ENCODE measurements around the gene NET1.

Gene NET1

GRCh38 chr10:5396556-5397300 lies 15.6 kb upstream of the NET1 start:
- Histone ChIP-seq H2AFZ (no peak overlapping the region), H3K79me2 (no peaks in the 10 kb centered on the region), H3K36me3 (ENCODE audit: control insufficient read depth, insufficient read depth, low read length) (no peaks in the 10 kb centered on the region), H3K27ac (no peak overlapping the region), H3K4me1 (no peaks in the 10 kb centered on the region), H3K4me2 (ENCODE audit: low read length) (no peak overlapping the region), H3K4me3 (ENCODE audit: low read depth, low read length) (no peak overlapping the region), H3K9ac (no peak overlapping the region), H3K9me3 (ENCODE audit: control insufficient read depth, low read length) (no peaks in the 10 kb centered on the region), H3K27me3 (ENCODE audit: control insufficient read depth, insufficient read depth, low read length) (no peaks in the 10 kb centered on the region)
- TF ChIP-seq CTCF (IDR thresholded peaks at IDR 0.05) = no peak

DNA sequence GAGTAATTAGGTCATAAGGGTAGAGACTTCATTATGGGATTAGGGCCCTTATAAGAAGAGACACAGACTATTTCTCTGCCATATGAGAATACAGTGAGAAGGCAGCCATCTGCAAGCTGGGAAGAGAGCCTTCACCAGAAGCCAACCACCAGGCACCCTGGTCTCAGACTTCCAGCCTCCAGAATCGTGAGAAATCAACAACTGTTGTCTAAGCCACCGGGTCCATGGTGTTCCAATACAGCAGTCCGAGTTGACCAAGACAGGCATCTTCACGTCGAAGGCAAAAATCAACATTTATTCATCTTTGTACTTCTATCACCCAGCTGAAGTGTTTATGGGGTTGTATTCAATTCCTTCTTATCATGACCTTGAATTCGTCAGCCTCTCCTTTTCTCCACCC lies 13.0 kb upstream of the NET1 start:
- Histone ChIP-seq H3K79me2 (no peaks in the 10 kb centered on the region), H3K9ac (no peak overlapping the region), H3K27me3 (ENCODE audit: control insufficient read depth, insufficient read depth, low read length) (no peaks in the 10 kb centered on the region), H3K4me3 (ENCODE audit: low read depth, low read length) (no peak overlapping the region), H3K27ac (no peak overlapping the region), H3K4me1 (no peaks in the 10 kb centered on the region), H3K9me3 (ENCODE audit: control insufficient read depth, low read length) (no peaks in the 10 kb centered on the region), H3K4me2 (ENCODE audit: low read length) (no peak overlapping the region), H3K36me3 (ENCODE audit: control insufficient read depth, insufficient read depth, low read length) (no peaks in the 10 kb centered on the region), H2AFZ (no peak overlapping the region)
- TF ChIP-seq CTCF (IDR thresholded peaks at IDR 0.05) = no peak

DNA sequence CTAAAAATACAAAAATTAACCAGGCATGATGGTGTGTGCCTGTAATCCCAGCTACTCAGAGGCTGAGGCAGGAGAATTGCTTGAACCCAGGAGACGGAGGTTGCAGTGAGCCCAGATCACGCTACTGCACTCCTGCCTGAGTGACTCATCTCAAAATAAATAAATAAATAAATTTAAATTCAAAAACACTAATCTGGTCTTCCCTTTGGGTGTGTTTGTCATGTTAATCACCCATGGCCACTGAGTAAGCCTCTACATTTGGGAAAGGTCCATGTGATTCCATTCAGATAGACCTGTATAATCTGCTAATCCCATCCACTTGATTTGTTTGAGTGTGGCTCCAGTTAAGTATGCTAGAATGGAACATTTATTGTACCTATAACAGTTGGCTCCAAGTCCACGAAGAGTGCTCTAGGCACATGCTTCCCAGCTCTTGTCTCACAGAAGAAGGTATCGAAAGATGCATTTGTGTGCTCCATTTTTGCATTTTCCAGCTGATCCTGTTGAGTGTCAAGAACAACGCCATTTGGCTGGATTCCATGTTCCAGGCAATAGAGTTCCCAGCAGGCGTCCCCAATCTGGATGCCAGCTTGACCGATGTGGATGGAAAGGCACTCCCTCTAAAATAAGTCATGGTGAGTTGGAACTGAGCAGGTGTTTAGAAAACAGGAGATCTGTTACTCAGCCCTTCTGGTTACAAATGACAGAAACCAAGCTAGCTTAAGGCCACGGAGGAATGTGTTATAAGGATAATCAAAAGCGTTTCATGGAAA lies 11.7 kb upstream of the NET1 start:
- no peaks in the 10 kb centered on the region for H3K9me3 ChIP-seq (ENCODE audit: control insufficient read depth, low read length)
- H3K27ac ChIP-seq = no peak overlapping the region
- TF ChIP-seq CTCF (IDR thresholded peaks at IDR 0.05) = no peak
- H3K4me1 ChIP-seq = no peaks in the 10 kb centered on the region
- H3K79me2 ChIP-seq = no peaks in the 10 kb centered on the region
- no peak overlapping the region for H3K4me3 ChIP-seq (ENCODE audit: low read depth, low read length)
- H3K36me3 ChIP-seq (ENCODE audit: control insufficient read depth, insufficient read depth, low read length) = no peaks in the 10 kb centered on the region
- H3K4me2 ChIP-seq (ENCODE audit: low read length) = no peak overlapping the region
- H3K9ac ChIP-seq = no peak overlapping the region
- no peaks in the 10 kb centered on the region for H3K27me3 ChIP-seq (ENCODE audit: control insufficient read depth, insufficient read depth, low read length)
- no peak overlapping the region for H2AFZ ChIP-seq

DNA sequence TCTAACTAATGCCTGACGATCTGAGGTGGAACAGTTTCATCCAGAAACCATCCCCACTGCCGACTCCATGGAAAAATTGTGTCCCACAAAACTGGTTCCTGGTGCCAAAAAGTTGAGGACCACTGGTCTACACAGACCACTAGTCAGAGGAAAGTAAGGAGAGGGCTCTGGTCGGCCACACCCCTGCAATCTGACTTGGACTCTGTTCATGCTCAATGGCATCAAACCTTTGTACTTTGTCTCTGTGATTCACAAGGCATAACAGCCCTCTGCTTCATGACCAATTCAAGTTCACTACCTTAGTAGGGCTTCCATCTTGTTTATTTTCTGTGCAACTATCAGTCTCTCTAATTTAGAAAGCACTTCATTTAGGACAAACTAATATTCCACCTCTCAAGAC lies 9.6 kb upstream of the NET1 start:
- H2AFZ ChIP-seq = no peak overlapping the region
- H3K79me2 ChIP-seq = no peaks in the 10 kb centered on the region
- H3K4me3 ChIP-seq (ENCODE audit: low read depth, low read length) = no peak overlapping the region
- no peak overlapping the region for H3K27ac ChIP-seq
- no peaks in the 10 kb centered on the region for H3K27me3 ChIP-seq (ENCODE audit: control insufficient read depth, insufficient read depth, low read length)
- no peak overlapping the region for H3K4me2 ChIP-seq (ENCODE audit: low read length)
- H3K36me3 ChIP-seq (ENCODE audit: control insufficient read depth, insufficient read depth, low read length) = no peaks in the 10 kb centered on the region
- H3K9me3 ChIP-seq (ENCODE audit: control insufficient read depth, low read length) = no peaks in the 10 kb centered on the region
- TF ChIP-seq CTCF (IDR thresholded peaks at IDR 0.05) = no peak
- no peaks in the 10 kb centered on the region for H3K4me1 ChIP-seq
- H3K9ac ChIP-seq = no peak overlapping the region

Data from parathyroid adenoma (tissue), 2 donors.